Lower leg skin (tissue), 4 donors: ENCODE data around the gene CHAT. TPM values are rescaled to one million over a fixed set of nuclear protein-coding genes. Genes with fewer than 3 reads are reported as not detected.

Experiments
- DNase-seq, 2 donors: peaks; one replicate each; pipeline ENCODE4 v3.0.0-alpha.2; 2019; ENCODE audit warnings: low spot score in 2 of 2
- H3K4me3 ChIP-seq: fragments of 200-600 bp; sonication (generic); 2 replicates; pipeline ENCODE4 v1.5.1; 2017; ENCODE audit warnings: mild to moderate bottlenecking, low read depth; ENCODE audit not compliant: poor library complexity, severe bottlenecking
- POLR2A ChIP-seq, 2 donors: fragments of 450-650 bp; IDR thresholded peaks; one replicate each; pipeline ENCODE4 v1.6.1; 2016 to 2017; ENCODE audit warnings: antibody characterized with exemption in 2 of 2, mild to moderate bottlenecking in 1 of 2, moderate library complexity in 1 of 2
- WGBS, 2 donors: methylation state at CpG; one replicate each; pipeline ENCODE4 v1.1.5; 2018; 5-methylcytosine and 5-hydroxymethylcytosine counted together
- intact Hi-C: fragments of 100-400 bp; cut with DNase I; formaldehyde crosslinking; loops from one replicate; pipeline ENCODE4 v1.15.0; 2023; ENCODE audit warnings: low total_unique reads
- total RNA-seq, 4 donors: library from RNA; depleted of rRNA; stranded (reverse); fragments of >200 nt; gene quantifications; one replicate each; pipeline ENCODE4 v1.1.0, GENCODE V29; 2016
- TF ChIP-seq, protein P1 (sequence below), 3 donors: fragments of 450-650 bp; IDR thresholded peaks; one replicate each; pipeline ENCODE4 v1.5.1; 2016; ENCODE audit warnings: antibody characterized with exemption in 3 of 3, mild to moderate bottlenecking in 3 of 3, moderate library complexity in 2 of 3

The CHAT gene
- total RNA-seq, 4 donors from 2014 or later, result not detected

- DNase-seq, result peak in 1 of 2 donors; percentile 53
- 57 to 66% methylated on average over 5 of the region's 5 CpGs for WGBS, 2 donors
- intact Hi-C loops, result no loop called here
- no peak for TF ChIP-seq POLR2A (IDR thresholded peaks at IDR 0.05)
- TF ChIP-seq, protein P1, sequence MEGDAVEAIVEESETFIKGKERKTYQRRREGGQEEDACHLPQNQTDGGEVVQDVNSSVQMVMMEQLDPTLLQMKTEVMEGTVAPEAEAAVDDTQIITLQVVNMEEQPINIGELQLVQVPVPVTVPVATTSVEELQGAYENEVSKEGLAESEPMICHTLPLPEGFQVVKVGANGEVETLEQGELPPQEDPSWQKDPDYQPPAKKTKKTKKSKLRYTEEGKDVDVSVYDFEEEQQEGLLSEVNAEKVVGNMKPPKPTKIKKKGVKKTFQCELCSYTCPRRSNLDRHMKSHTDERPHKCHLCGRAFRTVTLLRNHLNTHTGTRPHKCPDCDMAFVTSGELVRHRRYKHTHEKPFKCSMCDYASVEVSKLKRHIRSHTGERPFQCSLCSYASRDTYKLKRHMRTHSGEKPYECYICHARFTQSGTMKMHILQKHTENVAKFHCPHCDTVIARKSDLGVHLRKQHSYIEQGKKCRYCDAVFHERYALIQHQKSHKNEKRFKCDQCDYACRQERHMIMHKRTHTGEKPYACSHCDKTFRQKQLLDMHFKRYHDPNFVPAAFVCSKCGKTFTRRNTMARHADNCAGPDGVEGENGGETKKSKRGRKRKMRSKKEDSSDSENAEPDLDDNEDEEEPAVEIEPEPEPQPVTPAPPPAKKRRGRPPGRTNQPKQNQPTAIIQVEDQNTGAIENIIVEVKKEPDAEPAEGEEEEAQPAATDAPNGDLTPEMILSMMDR (IDR thresholded peaks at IDR 0.05), result no peak
- no peak overlapping the region for H3K4me3 ChIP-seq
Observed at GRCh38 chr10:49615213-49615612, 1.4 kb downstream of the CHAT start.

DNA sequence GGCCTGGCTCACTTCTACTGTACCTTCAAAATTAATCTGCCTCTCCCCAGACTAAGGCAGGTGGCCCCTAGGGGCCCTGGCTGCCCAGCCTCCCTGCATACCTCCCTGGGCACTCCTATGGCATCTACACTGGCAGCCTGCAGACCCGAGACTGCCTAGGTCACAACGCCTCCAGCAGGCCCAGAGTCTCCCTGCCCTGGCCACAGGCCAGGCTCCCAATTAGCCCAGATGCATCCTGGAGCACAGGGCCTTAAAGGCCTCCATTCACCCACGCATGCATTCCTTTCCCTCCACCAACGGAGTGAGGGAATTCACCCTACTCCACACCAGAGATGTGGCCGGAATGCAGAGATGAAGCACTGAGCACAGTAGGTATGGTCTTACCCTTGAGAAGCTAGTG lies 1.9 kb downstream of the CHAT start:
- intact Hi-C loops, result no loop called here
- no peak overlapping the region for H3K4me3 ChIP-seq
- 53 to 65% methylated on average over 5 of the region's 5 CpGs for WGBS, 2 donors
- TF ChIP-seq, protein P1 (IDR thresholded peaks at IDR 0.05), result no peak
- no peak for TF ChIP-seq POLR2A (IDR thresholded peaks at IDR 0.05)
- peak in 1 of 2 donors; percentile 65 for DNase-seq

DNA sequence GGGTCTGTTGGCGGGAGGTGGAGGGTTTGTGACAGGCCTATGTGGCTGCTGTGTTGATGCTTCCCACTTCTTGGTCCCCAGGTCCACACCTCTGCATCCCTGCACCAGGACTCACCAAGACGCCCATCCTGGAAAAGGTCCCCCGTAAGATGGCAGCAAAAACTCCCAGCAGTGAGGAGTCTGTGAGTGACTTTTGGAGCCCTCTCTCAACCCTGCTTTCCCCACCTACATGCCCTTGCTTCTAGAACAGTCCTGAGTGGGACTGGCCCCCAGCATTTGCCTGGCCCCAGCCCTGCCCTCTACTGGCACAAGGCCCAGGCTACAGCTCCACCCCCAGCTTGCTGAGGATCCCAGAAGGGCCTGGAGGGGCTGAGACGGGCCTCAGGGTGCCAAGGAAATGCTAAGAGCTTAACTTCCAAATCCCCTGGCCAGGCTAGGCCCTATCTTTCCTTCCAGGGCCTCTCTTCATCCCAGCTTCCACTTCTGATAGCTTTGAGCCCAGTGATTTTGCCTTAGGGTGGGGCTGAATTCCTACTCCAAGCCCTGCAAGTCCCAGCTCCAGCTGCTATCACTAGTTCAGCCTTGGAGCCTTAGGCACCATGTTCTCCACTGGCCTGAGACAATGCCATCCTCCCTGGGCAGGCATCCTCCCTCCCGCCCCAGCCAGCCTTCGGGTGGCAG lies 2.7 kb downstream of the CHAT start:
- intact Hi-C loops, result no loop called here
- WGBS, 2 donors, result 57 to 70% methylated on average over 5 to 6 of the region's 6 CpGs
- TF ChIP-seq POLR2A (IDR thresholded peaks at IDR 0.05), result no peak
- TF ChIP-seq, protein P1 (IDR thresholded peaks at IDR 0.05), result no peak
- peak in 1 of 2 donors; percentile 54 for DNase-seq
- no peak overlapping the region for H3K4me3 ChIP-seq

- peak in 1 of 2 donors; percentile 46 for DNase-seq
- TF ChIP-seq POLR2A (IDR thresholded peaks at IDR 0.05), result no peak
- TF ChIP-seq, protein P1 (IDR thresholded peaks at IDR 0.05), result no peak
- WGBS, 2 donors, result 32 to 56% methylated on average over 6 to 7 of the region's 7 CpGs
- intact Hi-C loops, result no loop called here
- no peak overlapping the region for H3K4me3 ChIP-seq
Observed at GRCh38 chr10:49617121-49618020, 3.5 kb downstream of the CHAT start.

GRCh38 chr10:49618821-49619220 lies 5.0 kb downstream of the CHAT start:
- no peak for DNase-seq
- 61 to 76% methylated on average over 2 of the region's 2 CpGs for WGBS, 2 donors
- H3K4me3 ChIP-seq, result no peak overlapping the region
- intact Hi-C loops, result no loop called here
- no peak for TF ChIP-seq POLR2A (IDR thresholded peaks at IDR 0.05)
- TF ChIP-seq, protein P1 (IDR thresholded peaks at IDR 0.05), result no peak
